GM19397 (cell line): Measurements from ENCODE around the gene HS3ST1.
A peak's percentile ranks its signal among the peaks of the same experiment; 100 is the strongest.

Source experiments
- ATAC-seq: cut with Tn5 transposase; IDR thresholded peaks from one replicate; pipeline ENCODE4 v1.9.1; 2021; ENCODE audit warnings: mild to moderate bottlenecking, moderate library complexity; ENCODE audit not compliant: unreplicated experiment

Gene HS3ST1

DNA sequence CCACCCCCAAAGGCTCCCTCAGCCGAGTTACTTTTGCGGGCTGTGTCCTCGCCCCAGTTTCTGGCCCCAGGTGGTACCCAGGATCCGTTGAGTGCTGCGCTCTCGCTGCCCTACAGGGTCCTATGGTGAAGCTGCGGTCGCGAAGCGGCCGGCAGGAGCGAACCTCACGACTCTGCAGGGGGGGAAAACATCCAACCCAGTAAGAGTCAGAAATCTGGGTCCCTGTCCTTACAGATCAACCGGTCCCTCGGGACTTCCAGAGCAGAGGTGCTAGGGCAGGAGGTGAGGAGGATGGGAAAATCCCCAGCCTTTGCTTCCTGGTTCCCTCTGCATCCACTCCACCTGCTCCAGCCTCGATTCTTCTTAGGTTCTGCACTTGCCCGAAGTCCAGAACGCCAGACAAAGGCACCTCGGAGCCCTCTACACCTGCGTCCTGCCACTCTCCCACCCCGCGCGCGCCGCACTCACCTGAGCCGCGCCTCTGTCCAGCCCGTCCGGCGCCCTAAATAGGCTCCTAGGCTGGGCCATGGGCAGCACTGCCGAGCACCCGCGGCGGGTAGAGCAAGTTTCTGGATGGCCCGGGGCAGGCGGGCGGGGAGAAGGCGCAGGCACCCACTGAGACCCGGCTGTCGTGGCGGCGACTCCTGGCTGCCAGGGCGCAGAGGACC, at the start of gene HS3ST1:
Gene HS3ST1, minus strand, starts transcription at position 664 of the 668 bp plus-strand sequence. CDS start 28,889 bp downstream, outside the sequence.
- ATAC-seq, result peak; percentile 34

DNA sequence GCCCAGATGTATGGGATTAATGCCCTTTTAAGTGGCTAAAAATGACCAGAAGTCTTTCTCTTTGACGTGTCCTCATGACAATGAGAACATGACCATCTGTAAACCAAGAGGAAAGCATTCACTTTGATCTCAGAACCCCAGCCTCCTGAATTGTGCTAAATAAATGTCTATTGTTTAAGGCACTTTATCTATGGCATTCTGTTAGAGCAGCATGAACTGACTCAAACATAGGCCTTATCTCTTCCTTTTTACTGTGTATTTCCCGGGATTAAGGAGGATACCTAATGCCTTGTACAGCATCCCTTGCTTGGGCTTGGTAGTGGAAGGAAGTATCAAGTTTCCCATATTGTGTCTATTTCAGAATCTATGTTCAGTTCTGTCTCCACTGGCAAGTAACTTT, 47.2 kb upstream of the HS3ST1 start:
- ATAC-seq, result no peak

DNA sequence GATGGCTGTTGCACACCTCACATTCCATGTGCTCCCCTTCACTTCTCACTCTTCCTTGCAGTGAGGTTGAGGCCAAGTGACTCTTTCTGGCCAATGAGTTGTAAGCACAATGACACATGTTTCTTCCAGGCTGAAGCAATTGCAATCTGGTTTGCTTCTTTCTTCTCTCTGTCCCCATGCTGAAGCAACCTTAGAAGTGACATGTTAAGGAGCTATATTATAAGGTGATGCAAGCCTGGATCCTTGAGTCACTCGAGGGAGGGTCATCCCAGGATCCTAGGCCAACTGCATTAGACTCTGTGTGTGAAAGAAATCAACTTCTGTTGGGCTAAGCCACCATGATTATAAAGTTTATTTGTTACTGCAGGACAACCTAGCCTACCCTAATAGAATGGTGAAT, 45.5 kb upstream of the HS3ST1 start:
- ATAC-seq, result no peak

DNA sequence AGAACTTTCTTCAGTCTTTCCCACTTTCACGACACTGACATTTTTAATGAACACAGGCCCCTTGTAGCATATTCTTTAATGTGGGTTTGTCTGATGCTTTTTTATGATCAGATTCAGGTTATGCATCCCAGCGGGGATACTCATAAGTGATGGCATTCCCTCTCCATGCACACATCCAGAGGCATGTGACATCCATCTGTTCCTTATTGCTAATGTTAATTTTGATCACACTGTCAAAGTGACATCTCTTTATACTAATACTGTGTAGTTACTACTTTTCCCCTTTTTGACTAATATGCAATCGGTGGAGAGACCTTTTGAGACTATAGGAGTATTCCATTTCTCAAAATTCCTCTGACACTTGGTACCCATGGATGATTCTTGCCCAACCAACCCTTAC, 43.8 kb upstream of the HS3ST1 start:
- no peak for ATAC-seq

DNA sequence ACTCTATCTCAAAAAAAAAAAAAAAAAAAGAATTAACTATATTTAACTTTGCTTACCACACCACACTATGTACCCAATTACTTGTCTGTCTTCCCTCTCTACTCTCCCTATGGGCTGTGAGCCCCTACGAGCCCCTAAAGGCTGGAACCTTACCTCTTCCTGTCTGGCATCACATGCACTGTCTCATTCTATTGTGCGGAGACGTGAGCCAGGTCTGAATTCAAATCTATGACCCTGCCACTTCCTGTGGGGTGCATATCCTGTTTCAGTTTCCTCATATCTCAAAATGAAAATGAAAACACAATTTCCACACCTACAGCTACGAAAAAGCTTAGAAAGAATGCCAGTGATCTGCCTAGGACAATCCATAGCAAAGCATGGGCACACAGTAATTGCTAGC, 42.9 kb upstream of the HS3ST1 start:
- peak; percentile 65 for ATAC-seq

DNA sequence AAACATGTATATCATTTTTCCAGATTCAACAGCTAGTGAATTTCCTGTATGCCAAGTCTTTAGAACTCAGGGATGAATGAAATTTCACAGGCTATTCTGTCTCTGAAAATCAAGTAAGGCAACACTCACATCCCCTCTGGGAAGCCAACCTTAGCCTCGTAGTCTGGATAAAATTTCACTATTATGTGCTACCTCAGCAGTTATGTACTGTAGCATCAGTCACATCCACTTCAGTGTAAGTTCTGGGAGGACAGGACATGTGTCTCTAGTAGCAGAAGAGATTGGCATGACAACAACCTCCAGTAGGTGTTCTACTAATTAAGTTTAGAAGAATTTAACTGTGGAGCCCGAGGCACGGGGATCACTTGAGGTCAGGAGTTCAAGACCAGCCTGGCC, 42.4 kb upstream of the HS3ST1 start:
- no peak for ATAC-seq

DNA sequence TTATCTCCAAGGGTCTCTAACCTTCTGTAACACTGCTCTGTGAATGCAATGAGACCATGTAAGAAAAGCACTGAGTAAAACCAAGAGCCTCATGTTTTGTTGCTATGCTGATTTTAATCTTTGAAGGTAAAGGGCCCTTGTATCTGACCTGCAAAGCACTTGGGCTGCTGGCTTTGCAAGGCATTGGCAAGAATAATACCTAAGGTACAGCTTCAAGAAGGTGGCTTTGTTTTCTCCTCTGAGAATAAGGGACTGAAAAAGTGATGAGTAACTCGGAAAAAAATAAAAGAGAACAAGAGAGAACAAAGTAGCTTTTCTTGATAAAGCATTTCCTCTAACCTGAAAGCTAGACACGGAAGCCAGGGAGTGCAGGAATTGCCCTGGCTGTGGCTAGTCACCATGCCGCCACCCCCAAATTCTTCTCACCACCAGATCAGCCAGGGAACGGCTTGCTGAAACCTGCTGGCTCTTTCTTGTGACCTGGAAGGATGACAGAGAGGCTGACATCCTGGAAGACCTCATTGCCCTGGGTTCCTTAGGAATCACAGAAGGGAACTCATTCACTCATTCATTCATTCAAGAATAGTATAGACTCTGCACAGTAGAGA, 41.8 kb upstream of the HS3ST1 start:
- ATAC-seq, result peak; percentile 58

DNA sequence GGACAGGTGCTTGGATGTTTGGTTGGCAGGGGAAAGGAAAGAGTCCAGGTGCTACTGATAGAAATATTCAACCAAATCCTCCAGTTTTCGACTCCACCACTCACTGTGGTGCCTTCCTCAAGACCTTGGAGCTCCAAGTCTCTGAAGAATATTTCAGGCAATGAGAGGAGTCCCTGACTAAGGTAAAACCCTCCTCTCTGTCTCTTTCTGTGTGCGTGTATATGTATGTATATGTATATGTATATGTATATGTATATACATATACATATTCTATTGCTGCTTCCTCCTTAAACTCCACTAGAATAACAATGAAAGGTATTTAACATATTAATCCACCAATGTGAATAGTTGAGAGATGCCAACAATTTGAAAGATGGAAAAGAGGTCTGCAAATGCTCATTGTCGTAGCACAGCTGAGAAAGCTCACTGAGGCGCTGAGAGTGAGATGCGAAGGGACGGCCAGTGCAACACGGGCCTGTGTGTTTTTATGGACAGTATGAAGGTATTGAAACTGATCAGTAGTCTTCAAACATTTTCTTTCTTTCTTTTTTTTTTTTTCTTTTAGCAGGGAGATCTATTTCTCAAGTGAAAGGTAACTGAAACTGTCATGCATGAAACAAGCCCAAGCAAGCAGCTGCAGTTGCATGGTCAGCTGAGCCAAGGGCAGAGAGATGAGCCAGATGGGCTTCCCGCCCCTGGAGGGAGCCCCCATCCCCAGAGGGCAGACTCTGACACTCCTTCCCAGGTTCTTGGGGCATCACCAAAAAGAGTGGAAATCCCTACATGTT, 41.1 kb upstream of the HS3ST1 start:
- peak; percentile 75 for ATAC-seq

DNA sequence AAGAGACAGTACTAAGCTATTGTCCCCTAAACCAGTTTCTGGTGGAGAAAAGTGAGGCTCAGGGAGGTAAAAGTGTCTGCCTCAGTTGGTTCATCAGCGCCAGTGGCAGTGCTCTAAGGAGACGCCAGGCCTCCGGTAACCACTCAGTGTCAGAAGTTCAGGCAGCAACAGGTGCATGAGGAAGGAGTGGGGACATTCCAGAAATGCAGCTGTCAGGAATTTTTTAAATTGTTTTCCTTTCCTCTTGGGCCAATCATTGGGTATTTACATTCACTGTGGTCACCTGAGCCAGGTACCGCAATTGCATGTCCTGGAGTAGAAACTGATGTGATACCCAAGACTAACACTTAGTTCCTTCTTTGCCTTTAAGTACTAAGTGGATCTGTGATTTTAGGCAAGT, 40.2 kb upstream of the HS3ST1 start:
- ATAC-seq, result no peak

DNA sequence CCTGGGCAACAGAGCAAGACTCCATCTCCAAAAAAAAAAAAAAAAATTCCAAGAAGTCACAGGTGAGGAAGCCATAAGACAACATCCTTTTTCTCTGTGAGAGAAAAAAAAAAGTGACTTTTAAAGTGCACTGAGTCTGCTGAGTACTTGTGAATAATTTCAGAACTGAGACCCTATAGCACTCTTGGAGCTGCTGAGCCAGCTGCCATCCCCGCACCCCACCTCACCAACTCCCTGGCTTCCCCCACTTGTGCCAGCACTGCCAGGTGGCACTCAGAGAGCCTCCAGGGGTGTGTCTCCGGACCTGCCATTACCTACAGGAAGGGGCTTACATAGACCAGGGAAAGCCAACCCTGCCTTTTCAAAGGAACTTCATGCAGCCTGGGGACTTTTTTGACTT, 39.2 kb upstream of the HS3ST1 start:
- no peak for ATAC-seq

DNA sequence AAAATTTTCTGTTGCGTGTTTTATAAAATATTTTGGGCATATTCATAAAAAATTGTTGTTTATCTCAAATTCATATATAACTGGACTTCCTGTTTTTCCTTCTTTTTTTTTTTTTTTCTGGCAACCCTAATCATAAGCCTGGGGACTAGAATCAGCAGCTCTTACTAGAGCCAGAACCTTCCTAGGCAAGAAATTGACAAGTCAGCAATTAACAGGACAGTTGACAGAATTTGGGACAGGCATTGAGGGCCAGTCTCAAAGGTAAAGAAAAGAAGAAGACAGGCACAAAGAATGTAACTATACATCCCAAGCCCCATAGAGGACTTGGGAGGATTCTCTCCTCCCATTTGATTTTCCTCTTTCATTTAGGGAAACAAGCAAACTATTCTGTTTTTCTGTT, 35.0 kb upstream of the HS3ST1 start:
- ATAC-seq, result no peak

DNA sequence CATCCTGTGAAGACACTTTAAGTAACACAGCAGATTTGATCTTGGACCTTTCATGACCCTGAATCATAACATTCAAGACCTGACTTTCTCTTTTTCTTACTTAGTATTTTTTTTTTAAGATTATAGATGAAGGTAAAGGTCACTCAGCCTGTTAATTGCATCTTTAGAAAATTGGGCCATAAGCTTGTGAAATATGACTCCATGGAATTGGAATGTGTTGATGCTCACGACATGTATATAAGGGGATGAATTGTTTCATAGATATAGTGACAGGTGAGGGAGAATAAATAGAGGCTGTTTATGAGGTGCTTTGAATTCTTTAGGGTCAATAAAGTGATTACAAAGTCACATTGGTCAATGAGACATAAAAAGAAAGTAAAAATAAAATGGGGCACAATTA, 27.7 kb upstream of the HS3ST1 start:
- no peak for ATAC-seq

DNA sequence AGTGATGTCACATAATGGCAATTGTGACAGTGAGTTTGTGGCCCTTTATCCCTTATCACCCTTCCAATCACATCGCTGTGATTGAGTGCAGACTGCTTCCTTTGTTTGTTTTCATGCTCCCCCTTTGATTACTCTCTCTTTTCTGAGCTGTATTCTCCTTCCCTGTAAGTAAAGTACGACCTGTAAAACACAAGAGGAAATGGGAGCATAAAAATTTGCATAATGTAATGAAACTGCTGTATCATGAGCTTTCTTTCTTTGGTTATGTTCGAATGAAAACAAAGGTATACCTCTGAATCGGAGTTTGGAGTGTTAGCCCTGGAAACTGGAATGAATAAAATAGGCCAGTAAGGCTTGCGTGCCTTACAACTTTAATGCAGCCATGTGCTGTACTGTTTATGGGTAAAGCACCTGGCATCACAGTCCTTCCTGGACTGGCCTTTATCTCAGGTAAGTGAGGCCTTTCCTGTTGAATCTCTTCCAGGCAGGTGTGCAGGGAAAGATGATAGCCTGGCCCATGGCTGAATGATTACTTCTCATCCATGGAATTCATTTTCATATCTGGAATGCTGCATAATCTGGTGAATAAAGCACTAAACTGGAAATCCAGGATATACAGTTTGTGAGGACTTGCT, 26.6 kb upstream of the HS3ST1 start:
- ATAC-seq, result no peak

DNA sequence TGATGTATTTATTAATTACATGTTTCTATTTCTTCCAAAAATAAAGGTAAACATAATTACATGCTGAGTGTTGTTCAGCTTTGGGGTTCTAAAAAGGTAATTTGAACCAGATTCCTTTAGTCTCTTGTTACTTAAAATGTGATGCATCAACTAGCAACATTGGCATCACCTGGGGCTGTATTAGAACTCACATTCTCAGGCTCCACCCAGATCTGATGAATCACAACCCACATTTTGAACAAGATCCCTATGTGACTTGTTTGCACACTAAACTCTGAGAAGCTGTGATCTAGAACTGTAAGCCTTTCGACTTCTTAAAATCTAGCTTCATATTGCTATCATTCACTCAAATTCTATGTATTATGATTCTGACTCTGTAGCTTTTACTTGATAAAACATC, 23.0 kb upstream of the HS3ST1 start:
- ATAC-seq, result no peak

DNA sequence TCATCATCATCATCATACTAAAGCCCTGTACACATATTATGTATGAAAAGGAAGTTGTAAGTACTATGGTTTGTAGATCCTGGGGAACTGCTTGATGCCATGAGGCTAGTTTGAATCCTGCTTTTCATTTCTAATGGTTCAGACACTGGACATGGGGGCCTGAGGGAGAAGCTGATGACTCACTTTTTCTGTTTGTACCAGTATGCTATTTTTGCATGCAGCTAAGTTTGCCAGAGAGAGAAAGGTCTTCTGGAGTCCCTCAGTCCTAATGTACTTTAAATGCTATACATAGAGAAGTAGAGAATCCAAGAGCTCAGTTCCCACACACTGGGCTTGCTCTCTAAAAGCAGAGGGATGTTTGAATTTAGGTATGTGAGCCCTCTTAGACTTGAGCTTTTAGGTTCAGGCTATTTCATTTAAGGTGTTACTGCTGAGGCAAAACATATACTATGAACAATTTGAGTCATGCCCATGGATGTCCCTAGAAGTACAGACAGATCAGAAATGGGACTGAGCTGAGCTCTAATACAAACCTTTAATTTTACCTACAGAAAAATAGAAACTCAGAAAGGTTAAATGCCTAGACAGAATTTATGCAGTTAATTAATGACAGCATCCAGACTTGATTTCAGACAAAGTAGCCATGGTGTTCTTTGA, 17.6 kb upstream of the HS3ST1 start:
- ATAC-seq, result no peak

DNA sequence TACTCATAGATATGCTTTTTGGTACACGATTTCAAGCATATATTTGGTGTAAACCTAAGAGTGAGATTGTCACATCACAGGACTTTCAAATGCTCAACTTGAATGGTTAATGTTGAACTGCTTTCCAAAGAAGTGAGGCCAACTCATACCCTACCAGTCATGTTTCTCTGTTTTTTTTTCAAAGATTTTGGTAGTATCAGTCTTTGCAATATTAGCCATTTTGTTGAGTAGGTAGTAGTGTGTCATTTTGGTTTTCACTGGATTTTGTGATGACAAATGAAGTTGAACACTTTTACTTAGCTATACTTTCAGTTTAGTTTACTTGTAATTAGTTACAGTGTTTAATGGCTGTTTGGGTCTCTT, 12.5 kb upstream of the HS3ST1 start:
- no peak for ATAC-seq

DNA sequence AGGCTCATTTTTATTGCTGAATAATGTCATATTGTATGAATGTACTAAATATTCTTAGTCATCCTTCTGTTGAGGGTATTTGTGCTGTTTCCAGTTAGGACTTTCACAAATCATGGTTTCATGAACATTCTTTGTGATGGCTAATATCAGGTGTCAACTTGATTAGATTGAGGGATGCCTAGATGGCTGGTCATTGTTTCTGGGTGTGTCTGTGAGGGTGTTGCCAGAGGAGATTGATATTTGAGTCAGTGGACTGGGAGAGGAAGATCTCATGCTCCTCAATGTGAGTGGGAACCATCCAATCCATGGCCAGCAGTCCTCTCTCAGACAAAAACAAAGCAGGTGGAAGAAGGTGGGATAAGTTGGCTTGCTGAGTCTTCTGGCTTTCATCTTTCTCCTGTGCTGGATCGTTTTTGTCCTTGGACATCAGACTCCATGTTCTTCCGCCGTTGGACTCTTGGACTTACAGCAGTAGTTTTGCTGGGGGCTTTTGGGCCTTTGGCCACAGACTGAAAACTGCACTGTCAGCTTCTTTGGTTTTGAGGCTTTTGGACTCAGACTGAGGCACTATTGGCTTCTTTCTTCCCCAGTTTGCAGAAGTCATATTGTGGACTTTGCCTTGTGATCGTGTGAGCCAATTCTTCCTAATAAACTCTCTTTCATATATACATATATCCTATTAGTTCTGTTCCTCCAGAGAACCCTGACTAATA, 11.9 kb upstream of the HS3ST1 start:
- ATAC-seq, result no peak

DNA sequence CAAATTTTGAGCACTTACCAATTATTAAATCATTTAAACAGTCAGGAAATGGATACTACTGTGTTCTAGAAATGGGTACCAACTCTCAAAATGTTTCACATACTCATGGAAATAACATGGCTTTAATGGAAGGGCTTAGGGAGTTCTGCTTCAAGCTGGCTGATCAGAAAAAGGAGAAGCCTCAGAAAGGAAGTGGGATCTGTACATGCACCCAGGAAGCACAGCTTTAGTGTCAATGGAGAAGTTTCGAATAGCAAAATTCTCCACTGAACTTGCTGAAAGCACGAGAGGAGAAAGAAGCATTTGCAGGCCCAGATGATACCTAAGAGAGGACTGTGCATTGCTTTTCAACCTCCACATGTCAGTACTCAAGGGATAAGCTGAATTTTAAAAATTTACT, 11.1 kb upstream of the HS3ST1 start:
- no peak for ATAC-seq

DNA sequence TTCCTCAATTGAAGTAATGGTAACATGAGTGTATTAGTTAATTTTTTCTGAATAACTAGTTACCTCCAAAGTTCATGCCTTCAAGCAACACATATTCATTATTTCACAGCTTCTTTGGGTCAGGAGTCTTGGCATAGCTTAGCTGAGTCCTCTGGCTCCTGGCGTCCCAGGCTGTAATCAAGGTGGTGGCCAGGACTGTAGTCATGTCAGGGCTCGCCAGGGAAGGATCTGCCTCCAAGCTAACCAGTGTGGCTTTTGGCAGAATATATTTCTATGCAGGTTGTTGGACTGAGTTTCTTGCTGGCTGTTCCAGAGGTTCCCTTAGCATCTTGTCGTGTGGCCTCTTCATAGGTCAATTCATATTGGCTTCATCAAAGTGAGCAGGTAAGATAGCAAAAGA, 10.0 kb upstream of the HS3ST1 start:
- no peak for ATAC-seq

DNA sequence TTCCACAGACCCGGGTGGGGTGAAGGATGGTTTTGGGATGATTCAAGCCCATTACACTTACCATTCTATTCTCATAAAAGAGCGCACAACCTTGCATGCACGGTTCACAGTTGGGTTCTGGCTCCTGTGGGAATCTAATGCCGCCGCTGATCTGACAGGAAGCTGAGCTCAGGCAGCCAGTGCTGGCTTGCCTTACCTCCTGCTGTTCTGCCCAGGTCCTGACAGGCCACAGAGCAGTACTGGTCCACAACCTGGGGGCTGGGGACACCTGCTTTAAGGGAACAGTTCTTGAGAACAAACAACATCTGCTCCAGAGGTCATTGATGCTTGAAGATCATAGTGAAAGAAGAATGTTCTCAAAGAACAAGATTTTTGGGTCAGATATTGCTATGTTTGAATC, 8.0 kb upstream of the HS3ST1 start:
- peak; percentile 50 for ATAC-seq

DNA sequence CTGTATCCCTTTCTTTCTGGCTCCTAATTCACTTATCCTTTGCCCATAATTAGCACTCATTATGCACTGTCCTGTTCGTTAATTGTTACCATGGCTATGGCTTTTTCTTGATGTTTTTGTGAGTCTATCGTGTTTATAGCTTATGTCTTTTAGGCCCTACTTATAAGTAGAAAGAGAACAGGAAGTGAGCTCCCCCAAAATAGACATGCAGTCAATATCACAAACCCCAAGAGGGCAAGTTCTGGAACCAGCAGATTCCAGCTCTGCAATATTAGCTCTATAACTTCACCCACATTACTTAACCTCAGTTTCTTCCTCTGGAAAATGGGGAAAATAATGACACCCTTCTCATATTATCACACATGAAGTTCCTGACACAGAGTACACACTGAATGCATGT, 7.4 kb upstream of the HS3ST1 start:
- peak; percentile 45 for ATAC-seq
